ENCODE data around the gene PDS5B. TPM values are rescaled to one million over a fixed set of nuclear protein-coding genes. Genes with fewer than 3 reads are reported as not detected.

Gene PDS5B
- total and polyA plus RNA-seq, 2 donors from 2014 or later, result 6.9 to 41.2 TPM

DNA sequence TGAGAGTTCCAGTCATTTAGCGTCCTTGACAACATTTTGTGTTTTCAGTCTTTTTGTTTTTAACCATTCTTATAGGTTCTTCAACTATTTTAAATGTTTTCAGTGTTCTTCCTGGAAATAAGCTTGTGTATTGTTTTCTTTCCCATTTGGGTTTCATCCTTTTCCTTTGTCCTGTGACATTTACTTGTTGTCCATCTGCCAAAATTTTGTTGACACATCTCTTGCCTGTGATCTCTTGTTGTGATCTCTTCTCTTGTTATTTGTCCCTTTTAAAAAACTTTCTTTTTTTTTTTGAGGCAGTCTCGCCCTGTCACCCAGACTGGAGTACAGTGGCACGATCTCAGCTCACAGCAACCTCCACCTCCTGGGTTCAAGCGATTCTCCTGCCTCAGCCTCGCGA lies 96.5 kb downstream of the PDS5B start:
- no peak for DNase-seq
- H3K4me1 ChIP-seq (ENCODE audit: control insufficient read depth in 2 of 3, insufficient read depth in 2 of 3, low read depth in 1 of 3, low read length in 3 of 3), result no peaks in the 10 kb centered on the region
- TF ChIP-seq, protein P1, sequence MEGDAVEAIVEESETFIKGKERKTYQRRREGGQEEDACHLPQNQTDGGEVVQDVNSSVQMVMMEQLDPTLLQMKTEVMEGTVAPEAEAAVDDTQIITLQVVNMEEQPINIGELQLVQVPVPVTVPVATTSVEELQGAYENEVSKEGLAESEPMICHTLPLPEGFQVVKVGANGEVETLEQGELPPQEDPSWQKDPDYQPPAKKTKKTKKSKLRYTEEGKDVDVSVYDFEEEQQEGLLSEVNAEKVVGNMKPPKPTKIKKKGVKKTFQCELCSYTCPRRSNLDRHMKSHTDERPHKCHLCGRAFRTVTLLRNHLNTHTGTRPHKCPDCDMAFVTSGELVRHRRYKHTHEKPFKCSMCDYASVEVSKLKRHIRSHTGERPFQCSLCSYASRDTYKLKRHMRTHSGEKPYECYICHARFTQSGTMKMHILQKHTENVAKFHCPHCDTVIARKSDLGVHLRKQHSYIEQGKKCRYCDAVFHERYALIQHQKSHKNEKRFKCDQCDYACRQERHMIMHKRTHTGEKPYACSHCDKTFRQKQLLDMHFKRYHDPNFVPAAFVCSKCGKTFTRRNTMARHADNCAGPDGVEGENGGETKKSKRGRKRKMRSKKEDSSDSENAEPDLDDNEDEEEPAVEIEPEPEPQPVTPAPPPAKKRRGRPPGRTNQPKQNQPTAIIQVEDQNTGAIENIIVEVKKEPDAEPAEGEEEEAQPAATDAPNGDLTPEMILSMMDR (IDR thresholded peaks at IDR 0.05; ENCODE audit: borderline replicate concordance, extremely low read depth, insufficient read depth), result no peak
- H3K27ac ChIP-seq (ENCODE audit: low read depth in 2 of 2, low read length in 2 of 2), result no peak overlapping the region
- FAIRE-seq, result no peak
- H3K9ac ChIP-seq (ENCODE audit: low read length in 3 of 3), result no peak overlapping the region
- no peaks in the 10 kb centered on the region for H3K9me3 ChIP-seq (ENCODE audit: control insufficient read depth in 2 of 3, insufficient read depth in 1 of 3, low read length in 3 of 3)
- intact Hi-C loops (cut with DNase I), result no loop called here
- H3K27me3 ChIP-seq (ENCODE audit: control insufficient read depth, insufficient read depth, low read length), result no peaks in the 10 kb centered on the region
- H3K4me3 ChIP-seq (ENCODE audit: low read length in 3 of 3), result no peak overlapping the region
- peaks cover 0 to 2% (median 2%) of the 10 kb centered on the region in 3 donors for H3K36me3 ChIP-seq (ENCODE audit: control insufficient read depth in 2 of 3, insufficient read depth in 3 of 3, low read length in 3 of 3)

DNA sequence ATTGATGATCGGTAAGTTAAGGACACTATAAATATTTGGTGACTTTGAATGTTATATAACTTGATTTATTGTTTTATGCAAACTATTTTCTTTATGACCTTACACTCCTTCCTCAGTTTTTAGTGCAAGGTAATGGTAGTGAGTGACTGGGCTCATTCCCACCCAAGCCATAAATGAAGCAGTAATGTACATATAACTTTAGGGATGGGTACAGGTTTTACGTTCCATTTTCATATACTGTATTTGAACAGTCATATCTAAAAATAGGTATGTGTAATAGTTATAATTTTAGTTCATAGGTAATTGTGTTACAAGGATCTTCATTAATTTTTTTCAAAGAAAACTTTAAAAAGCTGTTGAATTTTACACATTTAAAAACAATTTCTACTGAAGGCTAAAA lies 101.0 kb downstream of the PDS5B start:
- Histone ChIP-seq H3K4me3 (ENCODE audit: low read length in 3 of 3) (no peak overlapping the region), H3K9ac (ENCODE audit: low read length in 3 of 3) (no peak overlapping the region), H3K9me3 (ENCODE audit: control insufficient read depth in 2 of 3, insufficient read depth in 1 of 3, low read length in 3 of 3) (no peaks in the 10 kb centered on the region), H3K27ac (ENCODE audit: low read depth in 2 of 2, low read length in 2 of 2) (no peak overlapping the region), H3K27me3 (ENCODE audit: control insufficient read depth, insufficient read depth, low read length) (no peaks in the 10 kb centered on the region), H3K4me1 (ENCODE audit: control insufficient read depth in 2 of 3, insufficient read depth in 2 of 3, low read depth in 1 of 3, low read length in 3 of 3) (no peaks in the 10 kb centered on the region), H3K36me3 (ENCODE audit: control insufficient read depth in 2 of 3, insufficient read depth in 3 of 3, low read length in 3 of 3) (peaks cover 0 to 2% (median 0%) of the 10 kb centered on the region in 3 donors)
- DNase-seq (no peak), FAIRE-seq (no peak)
- TF ChIP-seq, protein P1 (IDR thresholded peaks at IDR 0.05; ENCODE audit: borderline replicate concordance, extremely low read depth, insufficient read depth), result no peak
- intact Hi-C loops (cut with DNase I), result no loop called here

DNA sequence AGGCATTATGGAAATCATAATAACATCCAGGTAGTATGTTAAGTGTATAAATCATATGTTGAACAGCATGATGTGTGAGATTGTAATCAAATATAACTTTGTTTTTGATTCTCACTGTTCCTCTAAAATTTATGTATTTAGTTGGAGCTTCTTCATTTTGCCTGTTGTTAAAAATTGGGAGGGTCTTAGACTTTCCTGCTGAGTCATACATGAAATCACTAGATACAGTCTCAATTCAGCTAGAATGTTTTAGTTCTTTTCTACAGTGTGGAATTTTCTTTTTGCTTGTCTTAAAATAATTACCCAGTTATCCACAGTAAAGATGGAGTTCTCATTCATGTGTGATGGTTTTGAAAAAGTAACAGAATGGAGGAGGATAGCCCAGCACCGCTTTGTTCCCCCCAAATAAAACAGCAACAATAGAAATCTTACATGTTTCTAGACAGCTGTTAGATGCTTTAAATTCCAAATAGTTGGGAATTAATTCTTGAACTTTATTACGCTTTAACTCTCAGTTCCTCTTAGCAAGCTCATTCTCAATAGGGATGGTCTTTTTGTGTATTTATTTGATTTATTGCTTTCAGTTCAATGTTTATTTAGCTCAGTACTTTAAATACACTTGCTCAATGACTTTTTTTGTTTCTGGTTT lies 109.5 kb downstream of the PDS5B start:
- intact Hi-C loops (cut with DNase I), result no loop called here
- no peaks in the 10 kb centered on the region for H3K4me1 ChIP-seq (ENCODE audit: control insufficient read depth in 2 of 3, insufficient read depth in 2 of 3, low read depth in 1 of 3, low read length in 3 of 3)
- H3K9me3 ChIP-seq (ENCODE audit: control insufficient read depth in 2 of 3, insufficient read depth in 1 of 3, low read length in 3 of 3), result no peaks in the 10 kb centered on the region
- peak in 2 of 5 donors; percentile 6 to 12 for DNase-seq
- no peak overlapping the region for H3K9ac ChIP-seq (ENCODE audit: low read length in 3 of 3)
- no peaks in the 10 kb centered on the region for H3K36me3 ChIP-seq (ENCODE audit: control insufficient read depth in 2 of 3, insufficient read depth in 3 of 3, low read length in 3 of 3)
- H3K27ac ChIP-seq (ENCODE audit: low read depth in 2 of 2, low read length in 2 of 2), result no peak overlapping the region
- H3K27me3 ChIP-seq (ENCODE audit: control insufficient read depth, insufficient read depth, low read length), result no peaks in the 10 kb centered on the region
- TF ChIP-seq, protein P1 (IDR thresholded peaks at IDR 0.05; ENCODE audit: borderline replicate concordance, extremely low read depth, insufficient read depth), result no peak
- H3K4me3 ChIP-seq (ENCODE audit: low read length in 3 of 3), result no peak overlapping the region
- FAIRE-seq, result peak; percentile 11

DNA sequence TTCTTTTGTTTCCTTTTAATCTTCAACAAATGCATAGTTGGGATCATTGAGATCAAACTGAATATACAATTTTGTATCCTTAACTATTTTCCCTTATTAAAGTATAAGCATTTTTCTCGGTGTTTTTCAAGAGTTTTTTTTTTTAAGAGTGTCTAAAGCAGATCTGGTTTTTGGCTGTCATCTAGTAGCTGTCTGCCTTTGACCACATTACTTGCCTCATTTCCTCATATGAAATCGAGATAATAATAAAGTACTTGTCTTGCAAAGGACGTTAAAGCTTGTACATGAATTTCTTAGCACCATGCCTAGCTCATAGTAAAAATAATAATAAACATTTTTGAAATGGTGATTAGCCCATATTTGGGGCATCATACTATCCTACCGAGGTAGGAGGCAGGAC lies 121.2 kb downstream of the PDS5B start:
- intact Hi-C loops (cut with DNase I), result no loop called here

More for the DNA sequence above, 121.2 kb downstream of the PDS5B start:
- Histone ChIP-seq H3K4me1 (ENCODE audit: control insufficient read depth in 2 of 3, insufficient read depth in 2 of 3, low read depth in 1 of 3, low read length in 3 of 3) (no peaks in the 10 kb centered on the region), H3K9me3 (ENCODE audit: control insufficient read depth in 2 of 3, insufficient read depth in 1 of 3, low read length in 3 of 3) (peaks cover 0 to 2% (median 0%) of the 10 kb centered on the region in 3 donors), H3K9ac (ENCODE audit: low read length in 3 of 3) (no peak overlapping the region), H3K27me3 (ENCODE audit: control insufficient read depth, insufficient read depth, low read length) (no peaks in the 10 kb centered on the region), H3K27ac (ENCODE audit: low read depth in 2 of 2, low read length in 2 of 2) (no peak overlapping the region), H3K36me3 (ENCODE audit: control insufficient read depth in 2 of 3, insufficient read depth in 3 of 3, low read length in 3 of 3) (peaks cover 3 to 11% (median 6%) of the 10 kb centered on the region in 3 donors), H3K4me3 (ENCODE audit: low read length in 3 of 3) (no peak overlapping the region)
- DNase-seq (no peak), FAIRE-seq (no peak)
- TF ChIP-seq, protein P1 (IDR thresholded peaks at IDR 0.05; ENCODE audit: borderline replicate concordance, extremely low read depth, insufficient read depth), result no peak
